Activated CD8-positive, alpha-beta T cell treated with anti-CD3 and anti-CD28 coated beads for 36 hours (primary cell): ENCODE data around the gene DCDC2C. TPM values are rescaled to one million over a fixed set of nuclear protein-coding genes. Genes with fewer than 3 reads are reported as not detected.

Source experiments
- ATAC-seq: fragments of 200-7000 bp; cut with Tn5 transposase; one replicate; pipeline ENCODE4 v1.10.0; 2021; ENCODE audit warnings: mild to moderate bottlenecking, moderate library complexity
- CTCF ChIA-PET: fragments of 350-600 bp; sonication (Branson Sonifier 250); formaldehyde crosslinking; loops from one replicate; lab custom pipeline; 2021; ENCODE audit warnings: antibody characterized with exemption; lab: Charles Lee
- POLR2A ChIA-PET: fragments of 350-600 bp; sonication (Branson Sonifier 250); formaldehyde crosslinking; loops from one replicate; lab custom pipeline; 2021; ENCODE audit warnings: antibody characterized with exemption; lab: Charles Lee
- DNase-seq: peaks from one replicate; pipeline ENCODE4 v3.0.0-alpha.2; 2020
- H3K27ac Mint-ChIP-seq: one replicate; pipeline ENCODE4 v1.8.0; 2021; ENCODE audit warnings: mild to moderate bottlenecking, mixed read lengths
- H3K27me3 Mint-ChIP-seq: one replicate; pipeline ENCODE4 v1.8.0; 2021; ENCODE audit warnings: mixed read lengths
- H3K36me3 Mint-ChIP-seq: one replicate; pipeline ENCODE4 v1.8.0; 2021; ENCODE audit warnings: low read depth, mixed read lengths
- H3K4me1 Mint-ChIP-seq: one replicate; pipeline ENCODE4 v1.8.0; 2021; ENCODE audit warnings: low read depth, mixed read lengths
- H3K4me3 Mint-ChIP-seq: one replicate; pipeline ENCODE4 v1.8.0; 2021; ENCODE audit warnings: mild to moderate bottlenecking, moderate library complexity, mixed read lengths
- H3K9me3 Mint-ChIP-seq: one replicate; pipeline ENCODE4 v1.8.0; 2021; ENCODE audit warnings: mixed read lengths
- intact Hi-C: fragments of 100-400 bp; cut with micrococcal nuclease; formaldehyde crosslinking; loops from one replicate; pipeline ENCODE4 v1.10.0; 2022
- total RNA-seq, 2 experiments: library from RNA; stranded (reverse); gene quantifications; one replicate each; pipeline ENCODE4 v1.2.3, GENCODE V29; 2021
- TF ChIP-seq, protein P1 (sequence below): fragments of 200-600 bp; IDR thresholded peaks from one replicate; pipeline ENCODE4 v1.8.0; 2022; ENCODE audit warnings: antibody characterized with exemption, mild to moderate bottlenecking

DCDC2C gene
- total RNA-seq, 2 experiments from 2014 or later: not detected

DNA sequence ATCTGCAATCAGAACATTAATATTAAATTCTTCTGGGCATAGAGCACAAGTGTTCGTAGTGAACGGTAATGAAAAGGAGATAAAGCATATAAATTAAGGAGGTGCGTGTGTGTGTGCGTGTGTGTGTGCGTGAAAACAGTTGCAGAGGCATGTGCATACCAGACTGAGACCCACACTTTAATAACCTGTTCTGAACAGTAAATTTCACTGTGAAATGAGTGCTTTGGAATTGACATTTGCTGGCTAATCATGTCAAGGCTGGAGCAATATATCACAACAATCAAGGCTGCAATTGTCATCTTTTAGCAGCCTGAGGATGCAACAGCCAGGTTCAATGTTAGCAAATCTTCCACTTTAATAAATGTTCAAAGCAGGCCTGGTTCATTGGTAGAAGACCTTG is 57.9 kb downstream of the DCDC2C start:
- intact Hi-C loops: no loop called here
- H3K27me3 Mint-ChIP-seq: peaks cover 4% of the 10 kb centered on the region
- H3K4me3 Mint-ChIP-seq: no peak overlapping the region
- ATAC-seq: no peak
- TF ChIP-seq, protein P1, sequence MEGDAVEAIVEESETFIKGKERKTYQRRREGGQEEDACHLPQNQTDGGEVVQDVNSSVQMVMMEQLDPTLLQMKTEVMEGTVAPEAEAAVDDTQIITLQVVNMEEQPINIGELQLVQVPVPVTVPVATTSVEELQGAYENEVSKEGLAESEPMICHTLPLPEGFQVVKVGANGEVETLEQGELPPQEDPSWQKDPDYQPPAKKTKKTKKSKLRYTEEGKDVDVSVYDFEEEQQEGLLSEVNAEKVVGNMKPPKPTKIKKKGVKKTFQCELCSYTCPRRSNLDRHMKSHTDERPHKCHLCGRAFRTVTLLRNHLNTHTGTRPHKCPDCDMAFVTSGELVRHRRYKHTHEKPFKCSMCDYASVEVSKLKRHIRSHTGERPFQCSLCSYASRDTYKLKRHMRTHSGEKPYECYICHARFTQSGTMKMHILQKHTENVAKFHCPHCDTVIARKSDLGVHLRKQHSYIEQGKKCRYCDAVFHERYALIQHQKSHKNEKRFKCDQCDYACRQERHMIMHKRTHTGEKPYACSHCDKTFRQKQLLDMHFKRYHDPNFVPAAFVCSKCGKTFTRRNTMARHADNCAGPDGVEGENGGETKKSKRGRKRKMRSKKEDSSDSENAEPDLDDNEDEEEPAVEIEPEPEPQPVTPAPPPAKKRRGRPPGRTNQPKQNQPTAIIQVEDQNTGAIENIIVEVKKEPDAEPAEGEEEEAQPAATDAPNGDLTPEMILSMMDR: no peak
- no peak for DNase-seq
- no peaks in the 10 kb centered on the region for H3K36me3 Mint-ChIP-seq
- no peaks in the 10 kb centered on the region for H3K4me1 Mint-ChIP-seq
- ChIA-PET POLR2A (interaction anchor here (0.6 kb wide), 1 partner anchor 55 kb away, joined by 3 read pairs; no protein-coding TSS in a partner anchor), CTCF (no interaction called here)
- H3K27ac Mint-ChIP-seq: no peak overlapping the region
- no peaks in the 10 kb centered on the region for H3K9me3 Mint-ChIP-seq

DNA sequence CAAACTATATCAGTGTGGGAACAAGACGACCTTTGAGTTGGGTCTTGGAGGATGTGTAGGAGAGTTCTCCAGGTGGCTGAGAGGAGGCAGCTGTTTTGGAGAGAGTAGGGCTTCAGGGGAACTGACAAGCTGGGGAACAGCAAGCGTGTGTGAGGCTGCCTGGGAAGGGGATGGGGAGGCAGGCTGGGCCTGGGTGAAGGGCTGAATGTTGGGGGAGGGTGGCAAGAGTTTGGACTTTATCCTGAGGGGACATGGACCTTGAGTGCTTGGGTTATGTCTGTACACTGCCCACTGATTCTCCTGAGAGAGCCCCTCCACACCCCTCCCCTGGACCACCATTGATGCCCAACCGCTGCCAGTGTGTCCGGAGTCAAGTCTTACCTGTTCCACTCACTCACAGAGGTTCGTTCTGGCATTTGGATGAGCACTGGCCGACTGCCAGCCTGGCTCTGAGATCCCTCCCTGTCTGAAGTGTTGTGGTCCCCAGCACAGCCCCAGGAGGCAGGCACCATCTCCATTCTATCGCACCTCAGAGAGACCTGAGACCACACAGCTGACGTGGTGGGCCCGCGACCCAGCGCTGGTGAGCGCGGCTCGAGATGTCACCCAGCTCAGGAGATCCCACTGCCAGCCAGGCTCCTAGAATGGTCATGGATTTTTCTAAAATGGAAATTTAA is 59.5 kb downstream of the DCDC2C start:
- no peaks in the 10 kb centered on the region for H3K9me3 Mint-ChIP-seq
- ATAC-seq: no peak
- H3K27me3 Mint-ChIP-seq: peaks cover 4% of the 10 kb centered on the region
- no peaks in the 10 kb centered on the region for H3K36me3 Mint-ChIP-seq
- POLR2A ChIA-PET: no interaction called here
- H3K27ac Mint-ChIP-seq: no peak overlapping the region
- intact Hi-C loops: no loop called here
- no peak for DNase-seq
- no peaks in the 10 kb centered on the region for H3K4me1 Mint-ChIP-seq
- H3K4me3 Mint-ChIP-seq: no peak overlapping the region
- TF ChIP-seq, protein P1: no peak
- CTCF ChIA-PET: no interaction called here

DNA sequence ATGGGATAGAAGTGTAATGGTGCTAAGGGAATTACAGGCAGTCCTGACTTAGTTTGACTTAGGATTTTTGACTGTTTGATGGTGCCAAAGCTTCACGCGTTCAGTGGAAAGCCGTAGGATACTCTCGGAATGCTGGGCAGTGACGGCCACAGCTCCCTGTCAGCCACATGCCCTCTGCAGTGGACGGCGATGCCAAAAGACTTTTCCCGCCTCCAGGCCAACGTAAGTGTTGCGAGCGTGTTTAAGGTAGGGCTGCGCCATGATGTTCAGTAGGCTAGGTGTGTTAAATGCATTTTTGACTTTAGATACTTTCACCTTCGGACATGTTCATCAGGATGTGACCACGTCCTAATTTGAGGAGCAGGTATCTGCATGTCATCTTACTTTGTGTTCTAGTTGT is 63.4 kb downstream of the DCDC2C start:
- POLR2A ChIA-PET: no interaction called here
- Mint-ChIP-seq H3K27ac (no peak overlapping the region), H3K9me3 (no peaks in the 10 kb centered on the region), H3K27me3 (no peaks in the 10 kb centered on the region), H3K4me1 (no peaks in the 10 kb centered on the region), H3K36me3 (no peaks in the 10 kb centered on the region), H3K4me3 (no peak overlapping the region)
- CTCF ChIA-PET: no interaction called here
- intact Hi-C loops: no loop called here
- DNase-seq (no peak), ATAC-seq (no peak)
- TF ChIP-seq, protein P1: no peak

DNA sequence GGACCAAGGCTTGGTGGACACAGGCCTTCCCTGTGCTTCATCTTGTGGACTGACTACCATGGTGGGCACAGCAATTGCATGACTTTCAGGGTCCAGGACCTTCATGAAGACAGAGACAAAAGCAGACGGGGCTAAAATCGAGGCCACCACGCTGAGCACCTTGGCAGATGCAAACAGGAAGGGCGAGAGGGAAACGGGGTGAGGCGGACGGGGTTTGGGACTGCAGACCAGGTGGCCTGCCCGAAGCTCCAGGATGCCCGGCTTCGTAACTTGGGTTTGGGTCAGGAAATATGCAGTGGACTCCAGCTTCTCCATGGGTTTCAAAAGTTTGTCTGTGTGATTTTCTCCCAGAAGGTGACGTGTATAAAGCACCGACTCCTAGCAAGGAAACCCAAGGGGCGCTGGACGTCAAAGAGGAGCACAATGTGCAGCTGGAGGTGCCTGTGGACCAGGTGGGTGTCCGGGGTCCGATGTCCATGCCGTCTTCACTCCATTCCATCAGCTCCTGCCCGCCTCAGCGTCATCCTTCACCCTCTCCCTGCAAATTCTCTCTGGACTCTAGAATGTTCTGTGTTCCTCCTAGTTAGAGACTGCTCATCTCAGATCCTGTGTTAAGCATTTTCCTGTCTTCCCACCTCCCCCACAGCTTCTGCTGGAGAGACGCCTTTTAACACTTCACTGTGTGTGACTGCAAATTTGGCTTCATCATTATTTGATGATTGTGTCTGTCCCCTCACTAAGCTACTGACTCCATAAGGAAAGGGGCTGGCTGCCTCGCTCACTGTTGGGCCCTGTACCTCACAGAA is 65.8 kb downstream of the DCDC2C start:
- H3K27me3 Mint-ChIP-seq: no peaks in the 10 kb centered on the region
- CTCF ChIA-PET: no interaction called here
- POLR2A ChIA-PET: no interaction called here

More for the DNA sequence above, 65.8 kb downstream of the DCDC2C start:
- Mint-ChIP-seq H3K4me1 (no peaks in the 10 kb centered on the region), H3K36me3 (no peaks in the 10 kb centered on the region), H3K4me3 (no peak overlapping the region), H3K9me3 (no peaks in the 10 kb centered on the region), H3K27ac (no peak overlapping the region)
- ATAC-seq: no peak
- intact Hi-C loops: no loop called here
- no peak for DNase-seq
- TF ChIP-seq, protein P1: no peak
